Stimulated activated CD4-positive, alpha-beta T cell treated with anti-CD3 and anti-CD28 coated beads, TNF-alpha, amount 100 ng/mL, for 48 hours (primary cell): Measurements from ENCODE around the gene GOLGA6L7.
"Not testable (repeated sequence)": the region's sequence is repeated elsewhere in the genome, so short reads cannot be mapped to it uniquely, and the experiment has no call there.

ENCODE experiments used
- DNase-seq, 3 donors: peaks; one replicate each; pipeline ENCODE4 v3.0.0-alpha.2; 2020; ENCODE audit warnings: low read depth in 3 of 3

Gene GOLGA6L7

GRCh38 chr15:28885128-28885629 is 36.7 kb upstream of the GOLGA6L7 start:
- DNase-seq = no peak

- DNase-seq = no peak
These were observed 35.9 kb upstream of the GOLGA6L7 start for GRCh38 chr15:28884151-28884940.

GRCh38 chr15:28881600-28881999 is 33.2 kb upstream of the GOLGA6L7 start:
- DNase-seq = no peak

- no peak for DNase-seq
These were observed 32.7 kb upstream of the GOLGA6L7 start for GRCh38 chr15:28881170-28881569.

- DNase-seq = no peak
These were observed 32.2 kb upstream of the GOLGA6L7 start for GRCh38 chr15:28880680-28881079.

GRCh38 chr15:28879551-28879950 is 31.1 kb upstream of the GOLGA6L7 start:
- no peak for DNase-seq

- DNase-seq = no peak
These were observed 29.8 kb upstream of the GOLGA6L7 start for GRCh38 chr15:28878209-28878608.

- DNase-seq = no peak
These were observed 28.4 kb upstream of the GOLGA6L7 start for GRCh38 chr15:28876845-28877185.

GRCh38 chr15:28876131-28876844 is 27.8 kb upstream of the GOLGA6L7 start:
- DNase-seq = no peak

- DNase-seq = no peak
These were observed 27.1 kb upstream of the GOLGA6L7 start for GRCh38 chr15:28875461-28876000.

- no peak for DNase-seq
These were observed 25.2 kb upstream of the GOLGA6L7 start for GRCh38 chr15:28873585-28874190.

- no peak for DNase-seq
These were observed 24.6 kb upstream of the GOLGA6L7 start for GRCh38 chr15:28873006-28873405.

- no peak for DNase-seq
These were observed 22.7 kb upstream of the GOLGA6L7 start for GRCh38 chr15:28871168-28871567.

- DNase-seq = no peak
These were observed 20.4 kb upstream of the GOLGA6L7 start for GRCh38 chr15:28868744-28869345.

- DNase-seq = not testable (repeated sequence)
These were observed 13.3 kb upstream of the GOLGA6L7 start for GRCh38 chr15:28861589-28862293.

- no peak for DNase-seq
These were observed 12.6 kb upstream of the GOLGA6L7 start for GRCh38 chr15:28861031-28861534.

- not testable (repeated sequence) for DNase-seq
These were observed 6.1 kb upstream of the GOLGA6L7 start for GRCh38 chr15:28854578-28854977.

- DNase-seq = not testable (repeated sequence)
These were observed 5.2 kb upstream of the GOLGA6L7 start for GRCh38 chr15:28853654-28854053.

GRCh38 chr15:28849766-28850165 is 1.3 kb upstream of the GOLGA6L7 start:
- DNase-seq = not testable (repeated sequence)

- DNase-seq = not testable (repeated sequence)
These were observed 827 bp upstream of the GOLGA6L7 start for GRCh38 chr15:28849271-28849670.

- not testable (repeated sequence) for DNase-seq
These were observed 485 bp downstream of the GOLGA6L7 start for GRCh38 chr15:28847959-28848358.
